ENCODE data around the gene SLC12A7. TPM values are rescaled to one million over a fixed set of nuclear protein-coding genes. Genes with fewer than 3 reads are reported as not detected.

SLC12A7 gene
- total RNA-seq, 1 experiment from 2014 or later = 207 TPM

GRCh38 chr5:1035421-1036405, 76.2 kb downstream of the SLC12A7 start:
- no peak for DNase-seq
- BruUV-seq (replicated peaks) = no TSS peak
- POLR2A ChIA-PET (ENCODE audit: unreplicated experiment) = no interaction called here

GRCh38 chr5:1034986-1035385, 76.9 kb downstream of the SLC12A7 start:
- peaks cover 6% of the 10 kb centered on the region; the same call in 1 of the 2 replicates for H4K20me1 ChIP-seq (ENCODE audit: insufficient read depth)
- no peaks in the 10 kb centered on the region for H3F3A ChIP-seq (ENCODE audit: insufficient read depth, low read depth)
- H3K9me3 ChIP-seq (ENCODE audit: insufficient read depth, low read depth) = no peaks in the 10 kb centered on the region
- H3K4me2 ChIP-seq = no peak overlapping the region
- intact Hi-C loops (cut with micrococcal nuclease; ENCODE audit: unreplicated experiment) = no loop called here
- no peaks in the 10 kb centered on the region for H3K79me2 ChIP-seq (ENCODE audit: low read depth)
- no peak overlapping the region for H2AFZ ChIP-seq
- ChIA-PET POLR2A (ENCODE audit: unreplicated experiment) (no interaction called here), CTCF (no interaction called here)
- H3K9me2 ChIP-seq (ENCODE audit: insufficient read depth) = no peaks in the 10 kb centered on the region
- H3K36me3 ChIP-seq (ENCODE audit: low read depth) = no peaks in the 10 kb centered on the region
- H3K4me3 ChIP-seq = no peak overlapping the region
- peaks cover 77% of the 10 kb centered on the region for H3K27me3 ChIP-seq (ENCODE audit: insufficient read depth, low read depth)
- no peak for TF ChIP-seq CTCF (conservative IDR thresholded peaks at IDR 0.05)
- no peak for TF ChIP-seq EZH2 (IDR thresholded peaks at IDR 0.05; ENCODE audit: low read depth)
- DNase-seq = no peak
- H3K27ac ChIP-seq = no peak overlapping the region
- H3K4me1 ChIP-seq (replicated peaks; ENCODE audit: insufficient read depth) = no peaks in the 10 kb centered on the region
- BruUV-seq (replicated peaks) = no TSS peak

More at GRCh38 chr5:1035421-1036405, 76.2 kb downstream of the SLC12A7 start:
- Histone ChIP-seq H3K36me3 (ENCODE audit: low read depth) (no peaks in the 10 kb centered on the region), H3K27me3 (ENCODE audit: insufficient read depth, low read depth) (peaks cover 77% of the 10 kb centered on the region), H3K4me2 (no peak overlapping the region), H3K27ac (no peak overlapping the region), H3K4me3 (no peak overlapping the region), H3K4me1 (replicated peaks; ENCODE audit: insufficient read depth) (no peaks in the 10 kb centered on the region), H3K9me3 (ENCODE audit: insufficient read depth, low read depth) (no peaks in the 10 kb centered on the region), H3K9me2 (ENCODE audit: insufficient read depth) (no peaks in the 10 kb centered on the region), H4K20me1 (ENCODE audit: insufficient read depth) (peaks cover 6% of the 10 kb centered on the region; the same call in 1 of the 2 replicates), H2AFZ (no peak overlapping the region), H3F3A (ENCODE audit: insufficient read depth, low read depth) (no peaks in the 10 kb centered on the region), H3K79me2 (ENCODE audit: low read depth) (no peaks in the 10 kb centered on the region)
- intact Hi-C loops (cut with micrococcal nuclease; ENCODE audit: unreplicated experiment) = no loop called here
- CTCF ChIA-PET = no interaction called here
- TF ChIP-seq EZH2 (IDR thresholded peaks at IDR 0.05; ENCODE audit: low read depth) (no peak), CTCF (conservative IDR thresholded peaks at IDR 0.05) (no peak)

GRCh38 chr5:1034421-1034905, 77.4 kb downstream of the SLC12A7 start:
- CTCF ChIA-PET = no interaction called here
- intact Hi-C loops (cut with micrococcal nuclease; ENCODE audit: unreplicated experiment) = no loop called here

More at GRCh38 chr5:1034421-1034905, 77.4 kb downstream of the SLC12A7 start:
- Histone ChIP-seq H3F3A (ENCODE audit: insufficient read depth, low read depth) (no peaks in the 10 kb centered on the region), H3K9me2 (ENCODE audit: insufficient read depth) (no peaks in the 10 kb centered on the region), H3K9me3 (ENCODE audit: insufficient read depth, low read depth) (no peaks in the 10 kb centered on the region), H2AFZ (no peak overlapping the region), H3K4me3 (no peak overlapping the region), H3K27ac (no peak overlapping the region), H3K79me2 (ENCODE audit: low read depth) (no peaks in the 10 kb centered on the region), H3K4me2 (no peak overlapping the region), H3K4me1 (replicated peaks; ENCODE audit: insufficient read depth) (no peaks in the 10 kb centered on the region), H3K36me3 (ENCODE audit: low read depth) (no peaks in the 10 kb centered on the region), H4K20me1 (ENCODE audit: insufficient read depth) (peaks cover 6% of the 10 kb centered on the region; the same call in 1 of the 2 replicates), H3K27me3 (ENCODE audit: insufficient read depth, low read depth) (peaks cover 79% of the 10 kb centered on the region)
- POLR2A ChIA-PET (ENCODE audit: unreplicated experiment) = no interaction called here
- TF ChIP-seq EZH2 (IDR thresholded peaks at IDR 0.05; ENCODE audit: low read depth) (no peak), CTCF (conservative IDR thresholded peaks at IDR 0.05) (no peak)
- no TSS peak for BruUV-seq (replicated peaks)
- no peak for DNase-seq

Data from PC-9 (cell line).